GM12878 (cell line): ENCODE data around the gene PHPT1. TPM values are rescaled to one million over a fixed set of nuclear protein-coding genes. Genes with fewer than 3 reads are reported as not detected.

Experiments used
- ATAC-seq: fragments of 200-7000 bp; cut with Tn5 transposase; 3 replicates; pipeline ENCODE4 v1.9.1; 2020; ENCODE audit warnings: mild to moderate bottlenecking, moderate library complexity
- BruUV-seq: library from RNA; stranded (reverse); fragments of 400-500 nt; replicated peaks from 2 replicates; lab custom pipeline; 2021; lab: Mats Ljungman, UMichigan
- CTCF ChIA-PET: fragments of 300-600 bp; sonication (Branson Sonifier 250); formaldehyde crosslinking; extraction: SDS; loops from one replicate; lab custom pipeline; 2021; ENCODE audit warnings: inconsistent platforms; lab: Yijun Ruan, JAX
- POLR2A ChIA-PET: fragments of 350-600 bp; formaldehyde crosslinking; extraction: SDS; loops from one replicate; lab custom pipeline; 2021; ENCODE audit warnings: inconsistent platforms; lab: Charles Lee
- RAD21 ChIA-PET: fragments of 300-600 bp; sonication (Branson Sonifier 250); formaldehyde crosslinking; loops from one replicate; lab custom pipeline; 2023; ENCODE audit warnings: antibody characterized with exemption; ENCODE audit not compliant: unreplicated experiment; lab: Charles Lee
- SMC1A ChIA-PET: fragments of 300-600 bp; sonication (Branson Sonifier 250); formaldehyde crosslinking; loops from one replicate; lab custom pipeline; 2023; ENCODE audit not compliant: unreplicated experiment, uncharacterized antibody; lab: Charles Lee
- DNase-seq: peaks from one replicate; pipeline ENCODE4 v3.0.0-alpha.2; 2011; ENCODE audit warnings: low read depth, low spot score
- FAIRE-seq: peaks from 3 replicates; lab custom pipeline; 2011; peaks lifted over from hg19 to GRCh38; lab: Jason Lieb, UNC
- H2AFZ ChIP-seq: 2 replicates; pipeline ENCODE4 v1.6.0; 2011; ENCODE audit warnings: low read depth, low read length, control low read depth; ENCODE audit not compliant: control insufficient read depth
- H3K27ac ChIP-seq: 2 replicates; pipeline ENCODE4 v1.5.1; 2011; ENCODE audit warnings: control low read depth; ENCODE audit not compliant: control insufficient read depth, insufficient read depth
- H3K27me3 ChIP-seq, 2 experiments: replicated peaks in 1 of 2; 2 replicates each; pipeline versions ENCODE4 v1.6.0 to v1.6.1; 2011; ENCODE audit warnings: low read length in 1 of 2; ENCODE audit not compliant: control insufficient read depth in 2 of 2, insufficient read depth in 2 of 2
- H3K36me3 ChIP-seq, 2 experiments: 2 replicates each; pipeline ENCODE4 v1.5.1; 2011; ENCODE audit warnings: low read length in 1 of 2; ENCODE audit not compliant: control insufficient read depth in 2 of 2, insufficient read depth in 2 of 2
- H3K4me1 ChIP-seq: 2 replicates; pipeline ENCODE4 v1.6.1; 2011; ENCODE audit warnings: mild to moderate bottlenecking, low read length, moderate library complexity, mixed read lengths; ENCODE audit not compliant: control insufficient read depth, insufficient read depth
- H3K4me2 ChIP-seq: 2 replicates; pipeline ENCODE4 v1.6.0; 2011; ENCODE audit warnings: control low read depth; ENCODE audit not compliant: control insufficient read depth, insufficient read depth
- H3K4me3 ChIP-seq: fragments of 200-600 bp; sonication (generic); 2 replicates; pipeline ENCODE4 v1.5.1; 2016
- H3K79me2 ChIP-seq: 2 replicates; pipeline ENCODE4 v1.6.0; 2011; ENCODE audit warnings: low read length; ENCODE audit not compliant: control insufficient read depth, insufficient read depth
- H3K9ac ChIP-seq: 2 replicates; pipeline ENCODE4 v1.8.0; 2011; ENCODE audit warnings: low read length, control low read depth, mixed read lengths; ENCODE audit not compliant: control insufficient read depth, insufficient read depth
- H3K9me3 ChIP-seq: replicated peaks from 3 replicates; pipeline ENCODE4 v1.5.1; 2011; ENCODE audit warnings: mild to moderate bottlenecking, low read length; ENCODE audit not compliant: control insufficient read depth, insufficient read depth
- H4K20me1 ChIP-seq: 2 replicates; pipeline ENCODE4 v1.6.0; 2011; ENCODE audit not compliant: control insufficient read depth, insufficient read depth
- HDAC2 ChIP-seq: fragments of 200-600 bp; sonication (generic); IDR thresholded peaks from 2 replicates; pipeline ENCODE4 v1.6.1; 2017
- KDM1A ChIP-seq: fragments of 200-600 bp; sonication (generic); IDR thresholded peaks from 2 replicates; pipeline ENCODE4 v1.6.1; 2016; ENCODE audit warnings: borderline replicate concordance
- YBX1 ChIP-seq: fragments of 450-650 bp; IDR thresholded peaks from 2 replicates; pipeline ENCODE4 v1.6.1; 2016; ENCODE audit warnings: antibody characterized with exemption
- ZBTB11 ChIP-seq: fragments of 450-650 bp; formaldehyde crosslinking; IDR thresholded peaks from 2 replicates; pipeline ENCODE4 v1.5.0; 2022; ENCODE audit warnings: mild to moderate bottlenecking, missing genetic modification characterization
- WGBS: methylation state at CpG from one replicate; pipeline ENCODE4 v1.1.6; 2016; ENCODE audit warnings: low lambda C conversion rate; ENCODE audit not compliant: insufficient replicate concordance, insufficient coverage; ENCODE audit errors: missing lambda C conversion rate; 5-methylcytosine and 5-hydroxymethylcytosine counted together
- in situ Hi-C: fragments of 300-500 bp; cut with MboI; formaldehyde crosslinking; loops from 9 replicates; pipeline ENCODE4 v1.14.3; 2018; ENCODE audit warnings: mixed read lengths
- intact Hi-C: fragments of 100-400 bp; cut with micrococcal nuclease; formaldehyde crosslinking; loops from one replicate; pipeline ENCODE4 v1.14.2; 2022; ENCODE audit not compliant: unreplicated experiment
- polyA plus RNA-seq, 11 experiments: library from polyadenylated mRNA; depleted of rRNA in 4 of 11; unstranded in 6 of 11; stranded (reverse) in 5 of 11; fragments of >200 nt; fragmentation: Nextera tagmentation in 4 of 11; fragmentation: Illumina TruSeq in 1 of 11; extraction: Ambion mirVana in 4 of 11; extraction: Trizol in 1 of 11; gene quantifications; 1 replicate in 1 of 11; 2 replicates in 10 of 11; pipeline versions ENCODE4 v1.2.1 to v1.2.3, GENCODE V29; 2011 to 2016; ENCODE audit warnings: inconsistent platforms in 2 of 11, missing spikeins in 2 of 11, low read depth in 1 of 11
- total RNA-seq, 4 experiments: library from RNA; depleted of rRNA in 3 of 4; stranded (reverse); fragments of >200 nt in 3 of 4; fragmentation: Illumina TruSeq in 1 of 4; extraction: Trizol in 1 of 4; gene quantifications; 2 replicates each; pipeline versions ENCODE4 v1.2.1 to v1.2.3, GENCODE V29; 2013 to 2021

Gene PHPT1
- total and polyA plus RNA-seq, 10 of the 15 experiments (the other 5 are each of a cell fraction or from before 2014, with no cell fraction given) = 56.2 to 323 (median 140) TPM

- H4K20me1 ChIP-seq = no peaks in the 10 kb centered on the region
- H2AFZ ChIP-seq = no peak overlapping the region
- H3K27me3 ChIP-seq = no peaks in the 10 kb centered on the region
- H3K9ac ChIP-seq = no peak overlapping the region
- ATAC-seq (no peak), FAIRE-seq (no peak), DNase-seq (no peak)
- WGBS = 93% methylated on average over 10 of the region's 10 CpGs
- no peaks in the 10 kb centered on the region for H3K9me3 ChIP-seq
- BruUV-seq = no TSS peak
- in situ Hi-C loops = no loop called here
- peaks cover 0 to 4% of the 10 kb centered on the region in 2 experiments; a peak in 2 of 4 replicates for H3K36me3 ChIP-seq
- POLR2A ChIA-PET = interaction anchor here (0.5 to 1.2 kb wide), 3 partner anchors 9 to 344 kb away, joined by 3 to 4 read pairs (median 3); no protein-coding TSS in a partner anchor
- no peak overlapping the region; the same call in 1 of the 2 replicates for H3K4me2 ChIP-seq
- peaks cover 7% of the 10 kb centered on the region for H3K4me1 ChIP-seq
- intact Hi-C loops = loop anchor here (10.0 kb wide), 1 partner anchor 79 kb away; the partner anchor contains the start of gene TRAF2
- CTCF ChIA-PET = interaction anchor here (0.9 to 4.4 kb wide), 8 partner anchors 12 to 386 kb away, joined by 3 to 15 read pairs (median 5); partner anchors contain the start of gene AJM1
- H3K4me3 ChIP-seq = no peak overlapping the region
- SMC1A ChIA-PET = no interaction called here
- H3K27ac ChIP-seq = no peak overlapping the region
- RAD21 ChIA-PET = interaction anchor here (1.4 kb wide), 1 partner anchor 229 kb away, joined by 4 read pairs; no protein-coding TSS in a partner anchor
- no peak for TF ChIP-seq HDAC2
- TF ChIP-seq ZBTB11 (CRISPR knock-in tag) = no peak
- no peak for TF ChIP-seq YBX1
- no peak for TF ChIP-seq KDM1A
- peaks cover 32% of the 10 kb centered on the region for H3K79me2 ChIP-seq
These were observed 43.1 kb upstream of the PHPT1 start for GRCh38 chr9:136806067-136806466.
